Glomerular visceral epithelial cell (primary cell): ENCODE measurements around the gene KCNQ1.

Experiments used
- DNase-seq: peaks from one replicate; pipeline ENCODE4 v3.0.0-alpha.2; 2016; ENCODE audit errors: extremely low spot score

KCNQ1 gene

DNA sequence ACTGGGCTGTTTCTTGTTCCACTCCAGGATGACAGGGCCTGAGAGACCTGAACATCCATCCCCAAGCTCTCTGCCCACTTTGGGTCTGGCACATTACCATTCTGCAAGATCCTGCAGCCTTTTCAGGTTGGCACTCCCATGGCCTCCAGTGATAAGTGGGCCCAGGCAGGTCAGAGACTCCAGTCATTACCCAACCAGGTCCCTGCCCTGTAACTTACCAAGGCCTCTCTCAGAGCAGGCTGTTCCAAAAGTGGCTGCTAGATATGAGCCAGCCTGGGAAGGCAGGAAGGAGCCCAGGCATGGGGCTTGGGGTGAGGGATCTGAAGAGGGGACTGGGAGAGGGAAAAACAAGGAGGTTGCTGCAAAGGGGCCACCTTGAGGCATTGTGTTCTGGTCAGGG, 219.1 kb downstream of the KCNQ1 start:
- DNase-seq: no peak

- no peak for DNase-seq
Measured at GRCh38 chr11:2664376-2664775, 219.6 kb downstream of the KCNQ1 start.

DNA sequence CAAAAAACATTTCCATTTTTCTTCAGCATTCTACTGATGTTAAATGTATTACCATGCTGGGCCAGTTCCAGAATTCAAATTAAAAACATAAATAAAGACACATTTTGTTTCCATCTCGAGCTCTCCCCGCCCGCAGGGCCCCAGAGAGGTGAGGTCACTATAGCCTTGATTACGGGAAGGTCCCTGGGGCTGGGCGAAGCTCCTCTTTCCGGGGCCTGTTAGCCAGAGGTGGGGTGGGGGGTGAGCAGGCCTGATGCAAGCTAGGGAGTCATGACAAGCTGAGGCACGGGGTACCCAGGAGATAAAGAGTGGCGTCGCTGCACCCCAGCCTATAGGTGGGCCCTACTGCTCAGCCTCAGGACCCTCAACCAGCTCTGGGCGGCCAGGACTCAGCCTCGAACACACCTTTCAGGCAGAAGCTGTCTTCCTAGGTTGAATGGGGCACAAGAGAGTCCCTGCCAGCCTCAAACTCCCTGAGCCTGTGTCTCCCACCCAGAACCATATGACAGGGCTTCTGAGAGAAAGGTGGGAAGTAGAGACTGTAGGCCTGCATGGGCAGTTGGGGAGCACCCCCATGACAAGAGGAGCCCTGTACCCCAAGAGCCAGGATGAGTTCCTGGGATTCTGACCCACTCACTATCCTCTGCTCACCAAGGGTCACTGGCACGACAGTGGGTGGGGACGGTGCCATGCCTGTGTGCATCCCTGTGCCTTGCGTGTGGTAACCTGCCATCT, 220.2 kb downstream of the KCNQ1 start:
- DNase-seq: no peak

DNA sequence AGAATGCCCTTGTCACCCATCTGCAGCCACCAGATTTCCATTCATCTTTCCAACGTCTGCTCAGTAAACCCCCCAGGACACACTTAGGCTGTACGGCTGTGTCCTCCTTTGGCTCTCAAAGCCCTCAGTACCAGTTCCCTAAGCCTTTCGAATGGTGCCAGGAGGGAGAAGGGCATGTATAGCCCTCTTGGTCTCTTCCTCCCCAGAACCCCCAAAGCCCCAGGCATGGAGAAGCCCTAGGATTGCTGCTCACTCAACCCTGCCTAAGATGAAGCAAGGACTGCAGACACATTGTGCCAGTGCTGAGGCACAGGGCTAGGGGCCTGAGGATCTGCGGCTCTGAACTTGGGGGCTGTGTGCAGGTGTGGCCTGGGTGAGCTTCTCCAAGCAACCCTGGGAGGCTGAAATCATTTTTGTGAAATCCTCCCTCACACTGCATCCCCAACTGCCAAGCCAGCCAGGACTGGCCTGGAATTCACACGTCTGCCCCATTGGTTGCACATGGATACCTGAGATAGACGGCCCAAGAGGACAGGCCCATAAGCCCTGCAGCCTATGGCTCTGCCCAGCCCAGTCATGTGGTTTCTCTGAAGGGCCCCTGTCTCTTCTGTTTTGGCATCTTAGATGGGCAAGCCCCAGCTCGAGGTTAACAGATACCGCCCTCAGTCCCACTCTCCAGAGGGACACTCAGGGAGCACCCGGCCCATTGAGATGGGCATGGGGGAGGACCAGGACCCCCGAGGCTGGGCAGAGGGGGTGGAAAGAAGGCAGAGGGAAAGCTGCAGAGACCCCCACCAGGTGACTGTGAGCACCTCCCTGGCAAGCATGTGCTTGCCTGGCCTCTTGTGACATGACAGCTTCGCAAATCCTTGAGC, 221.0 kb downstream of the KCNQ1 start:
- DNase-seq: no peak

GRCh38 chr11:2666401-2666741, 221.6 kb downstream of the KCNQ1 start:
- no peak for DNase-seq

- DNase-seq: no peak
Measured at GRCh38 chr11:2666828-2667570, 222.2 kb downstream of the KCNQ1 start.

DNA sequence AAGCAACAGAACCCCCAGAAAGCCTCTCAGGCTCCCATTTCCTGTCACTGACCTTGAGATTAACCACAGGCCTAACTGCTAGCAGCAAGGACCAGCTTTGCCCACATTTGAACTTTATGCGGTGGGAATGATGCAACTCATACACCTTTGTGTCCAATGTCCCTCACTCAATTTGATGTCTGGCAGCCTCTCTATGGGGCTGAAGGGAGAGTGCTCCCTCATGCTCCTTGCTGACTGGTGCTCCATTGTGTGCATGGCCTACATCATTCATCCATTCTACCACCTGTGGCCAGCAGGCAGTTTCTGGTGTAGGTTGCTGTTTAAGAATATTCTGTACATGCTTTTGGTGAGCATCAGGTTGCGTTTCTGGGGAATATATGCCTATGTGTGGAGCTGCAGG, 223.1 kb downstream of the KCNQ1 start:
- no peak for DNase-seq

GRCh38 chr11:2668876-2669275, 224.1 kb downstream of the KCNQ1 start:
- no peak for DNase-seq

DNA sequence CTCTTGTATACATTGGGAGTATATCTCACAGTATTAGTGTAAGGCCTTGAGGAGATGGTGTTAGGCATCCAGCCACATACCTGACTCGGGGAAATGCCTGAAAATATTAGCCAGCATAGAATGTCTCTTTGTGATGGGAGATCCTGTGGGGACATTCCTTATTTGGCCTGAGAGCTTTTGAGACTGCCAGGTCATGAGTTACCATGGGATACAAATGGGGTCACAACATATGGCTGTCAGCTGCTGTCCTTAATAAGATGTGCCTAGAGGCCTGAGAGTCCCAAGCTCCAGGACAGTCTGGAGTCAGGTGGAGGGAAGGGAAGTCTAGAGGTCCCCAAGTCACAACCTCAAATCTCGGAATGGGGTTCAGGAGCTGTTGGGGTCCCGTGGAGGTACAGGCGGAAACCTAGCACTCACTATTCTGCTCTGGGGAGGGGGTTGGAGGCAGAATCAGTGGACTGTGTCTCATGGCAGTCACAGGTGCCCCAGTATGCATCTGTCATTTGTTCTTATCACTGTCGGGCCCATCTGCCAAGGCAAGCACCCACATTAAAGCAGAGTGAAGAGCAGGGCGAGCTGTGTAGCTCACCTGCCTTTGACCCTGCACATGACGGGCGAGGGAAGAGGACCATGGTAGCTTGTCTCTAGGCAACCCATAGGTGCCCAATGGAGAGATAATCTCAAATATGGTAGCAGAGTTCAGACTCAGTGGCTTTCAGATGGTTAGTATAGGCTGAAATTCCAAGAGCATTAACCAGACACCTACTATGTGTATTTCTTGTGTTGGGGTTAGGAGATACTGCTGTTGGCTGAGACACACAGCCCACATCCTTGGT, 225.0 kb downstream of the KCNQ1 start:
- no peak for DNase-seq

GRCh38 chr11:2670541-2671100, 225.8 kb downstream of the KCNQ1 start:
- no peak for DNase-seq

DNA sequence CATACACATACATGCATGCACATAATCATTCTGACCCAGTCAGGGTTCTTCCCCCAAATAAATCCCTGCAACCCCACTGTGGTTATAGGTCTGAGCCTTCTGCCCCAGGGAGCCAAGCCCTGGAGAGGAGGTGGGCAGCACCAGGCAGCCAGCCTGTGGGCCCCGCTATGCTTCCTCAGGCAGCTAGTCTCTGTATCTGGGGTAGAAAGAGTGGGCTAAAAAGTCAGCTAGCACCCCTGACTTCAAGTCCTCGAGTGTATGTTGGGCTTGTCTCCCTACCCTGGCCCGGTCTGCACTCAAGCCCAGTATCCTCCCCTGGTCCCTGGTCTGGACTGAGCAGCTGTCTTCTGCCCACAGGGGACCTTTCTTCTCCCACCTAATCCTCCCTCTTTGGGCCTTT, 226.9 kb downstream of the KCNQ1 start:
- no peak for DNase-seq

DNA sequence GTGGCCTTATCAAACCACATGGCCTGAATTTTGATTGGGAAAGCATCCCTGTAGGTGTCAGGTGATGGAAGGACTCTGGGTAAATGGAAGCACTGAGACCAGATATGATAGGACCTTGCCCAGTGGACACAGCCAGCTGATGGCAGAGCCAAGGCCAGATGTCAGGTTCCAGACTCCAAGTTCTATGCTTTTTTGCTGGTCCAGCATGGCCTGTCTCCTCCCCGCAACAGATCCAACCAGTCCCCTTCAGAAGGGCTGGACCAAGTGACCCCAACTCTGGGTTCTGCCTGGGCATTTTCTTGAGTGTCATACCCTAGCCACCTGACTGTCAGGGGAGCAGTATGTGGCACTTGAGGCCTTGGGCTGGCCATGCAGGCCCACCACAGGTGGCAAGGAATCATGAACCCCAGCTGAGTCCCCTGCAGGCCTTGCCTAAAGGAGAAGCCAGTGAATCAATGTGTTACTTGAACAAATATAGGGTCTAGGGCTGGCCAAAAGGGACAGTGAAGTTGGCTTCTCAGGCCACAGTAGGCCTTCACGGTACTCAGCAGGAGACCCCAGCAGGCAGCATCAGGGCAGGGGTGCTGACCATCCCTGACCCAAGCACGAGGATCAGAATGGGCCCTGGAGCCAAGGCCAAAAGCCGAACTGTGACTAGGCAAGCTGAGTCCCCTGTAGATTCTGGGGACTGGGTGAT, 227.9 kb downstream of the KCNQ1 start:
- DNase-seq: no peak

DNA sequence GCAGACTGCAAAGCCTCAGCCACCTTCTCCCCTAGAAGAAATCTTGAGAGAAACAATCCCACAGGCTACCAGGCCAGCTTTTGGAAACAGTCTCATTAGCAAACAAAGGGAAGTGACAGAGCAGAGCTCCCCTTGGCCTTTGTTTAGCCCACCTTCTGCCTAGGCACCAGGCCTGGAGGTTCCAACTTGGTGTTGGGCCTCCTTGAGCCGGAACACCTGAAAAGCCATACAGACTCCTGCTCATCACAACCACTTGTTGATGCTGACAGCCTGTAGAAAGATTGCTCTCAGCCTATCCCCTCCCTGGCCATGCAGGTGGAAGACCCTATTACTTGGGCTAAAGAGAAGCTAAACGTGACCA, 228.4 kb downstream of the KCNQ1 start:
- no peak for DNase-seq

- DNase-seq: no peak
Measured at GRCh38 chr11:2673871-2674471, 229.2 kb downstream of the KCNQ1 start.

GRCh38 chr11:2674658-2675131, 229.9 kb downstream of the KCNQ1 start:
- no peak for DNase-seq

- DNase-seq: no peak
Measured at GRCh38 chr11:2675540-2675939, 230.7 kb downstream of the KCNQ1 start.

DNA sequence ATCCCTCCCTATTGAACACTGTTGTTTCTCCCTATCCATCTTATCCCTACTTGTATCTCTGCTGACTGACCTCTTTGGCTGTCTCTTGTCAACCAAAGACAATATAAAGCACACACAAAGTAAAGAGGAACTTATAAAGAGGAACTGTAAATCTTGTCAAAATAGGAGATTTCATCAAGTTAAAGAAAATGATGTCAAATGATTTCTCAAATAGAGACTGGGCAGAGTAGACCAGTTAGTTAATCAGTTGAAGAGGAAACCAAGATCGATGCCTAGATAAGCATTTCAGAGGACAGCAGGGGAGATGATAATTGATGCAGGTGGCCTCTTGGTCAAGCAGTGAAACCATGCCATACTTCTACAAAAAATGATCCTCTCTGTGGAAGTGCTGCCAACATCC, 232.3 kb downstream of the KCNQ1 start:
- DNase-seq: no peak

DNA sequence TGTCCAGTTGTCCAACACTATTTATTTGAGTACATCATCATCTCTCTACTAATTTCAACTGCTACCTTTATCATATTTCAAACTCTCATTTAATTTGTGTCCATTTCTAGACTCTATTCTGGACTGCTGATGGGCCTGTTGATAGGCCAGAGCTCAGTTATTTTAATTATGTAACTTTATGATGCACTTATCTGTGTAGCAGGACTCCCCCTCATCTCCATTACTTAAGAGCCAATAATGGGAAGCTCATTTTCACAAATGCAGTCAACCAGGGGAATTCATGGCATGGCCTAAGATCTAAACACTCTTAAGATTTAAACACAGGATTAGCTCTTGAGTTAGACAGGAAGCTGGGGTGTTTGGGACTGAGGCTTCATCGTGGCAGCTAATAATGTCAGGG, 233.6 kb downstream of the KCNQ1 start:
- DNase-seq: no peak

DNA sequence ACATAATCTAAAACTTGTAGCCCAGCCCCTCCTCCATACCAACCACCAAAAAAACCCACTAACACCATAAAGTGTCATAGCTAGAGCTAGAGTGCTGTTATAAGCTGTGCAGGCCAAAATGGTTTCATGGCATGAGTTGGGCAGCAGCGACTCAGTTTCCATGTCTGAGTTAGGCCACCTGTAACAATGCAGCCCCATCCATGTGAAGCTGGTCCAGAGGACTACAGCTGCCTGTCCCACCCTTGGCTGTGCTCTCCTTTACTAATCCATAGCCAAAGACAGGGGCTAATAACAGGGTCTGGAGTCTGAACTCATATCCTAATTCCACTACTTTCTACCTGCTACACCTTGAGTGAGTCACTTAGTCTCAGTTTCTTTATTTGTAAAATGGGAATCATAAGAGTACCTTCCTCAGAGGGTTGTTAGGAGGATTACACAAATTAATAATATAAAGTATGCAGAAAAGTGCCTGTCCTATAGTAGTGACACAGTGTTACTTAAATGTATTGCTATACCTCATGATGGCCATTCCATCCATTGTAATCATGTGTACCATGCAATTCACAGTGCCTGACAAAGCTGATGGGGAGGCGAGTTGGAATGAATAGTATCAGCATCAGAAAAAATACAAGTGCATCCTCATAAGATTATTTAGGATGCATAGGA, 234.3 kb downstream of the KCNQ1 start:
- no peak for DNase-seq
